ENCODE results near the gene HELQ. TPM values are rescaled to one million over a fixed set of nuclear protein-coding genes. Genes with fewer than 3 reads are reported as not detected.

HELQ gene
- total RNA-seq, 3 donors from 2014 or later (not counting 1 experiment from before 2014, with no cell fraction given) = 19.8 to 33.6 (median 29.9) TPM

DNA sequence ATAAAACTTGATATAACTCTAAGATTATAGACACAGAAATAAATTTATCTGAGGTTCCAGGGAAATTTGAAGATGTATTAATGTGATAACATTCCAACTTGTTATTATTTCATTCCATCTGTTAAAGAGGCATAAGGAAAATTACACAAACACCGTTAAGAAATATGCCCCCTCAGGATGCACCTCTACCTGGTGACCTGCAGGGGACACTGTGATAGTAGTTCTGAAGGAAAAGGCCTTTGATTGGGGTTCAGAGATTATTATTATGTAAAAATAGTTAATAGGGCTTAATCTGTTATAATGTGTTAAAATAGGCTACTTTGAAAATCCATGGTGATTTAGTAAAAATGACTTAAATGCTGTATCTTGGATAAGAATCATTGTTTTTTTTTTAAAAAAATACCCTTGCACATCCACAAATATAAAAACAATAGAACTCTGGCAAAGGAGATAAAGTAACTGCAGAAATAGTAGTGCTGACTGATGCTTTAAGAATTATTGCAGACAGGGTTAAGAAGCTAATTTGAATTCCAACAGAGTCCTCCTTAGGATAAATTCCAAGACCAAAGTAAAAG lies 35.3 kb upstream of the HELQ start:
- no CpG with 5 or more reads among the region's 1 CpG for WGBS (ENCODE audit: insufficient coverage)
- ATAC-seq (peak; percentile 67 to 90 (median 80)), DNase-seq (peak in 1 of 2 donors; percentile 72)
- H3K36me3 Mint-ChIP-seq = no peaks in the 10 kb centered on the region
- no peaks in the 10 kb centered on the region for H3K4me1 Mint-ChIP-seq
- H3K36me3 ChIP-seq (ENCODE audit: control insufficient read depth, insufficient read depth, low read length) = no peaks in the 10 kb centered on the region
- intact Hi-C loops (cut with micrococcal nuclease) = loop anchor here (1.0 kb wide), 1 partner anchor 149 kb away; no protein-coding TSS in a partner anchor
- no peaks in the 10 kb centered on the region for H3K9me3 Mint-ChIP-seq
- H3K4me3 Mint-ChIP-seq = no peak overlapping the region
- no peaks in the 10 kb centered on the region for H3K4me1 ChIP-seq (ENCODE audit: control insufficient read depth, insufficient read depth, low read length)
- no peaks in the 10 kb centered on the region for H3K9me3 ChIP-seq (ENCODE audit: control insufficient read depth, insufficient read depth, low read length)
- no peak overlapping the region for H3K27ac ChIP-seq (ENCODE audit: low read length)
- H3K27me3 Mint-ChIP-seq (ENCODE audit: low read depth in 2 of 2) = no peaks in the 10 kb centered on the region
- TF ChIP-seq, protein P1, sequence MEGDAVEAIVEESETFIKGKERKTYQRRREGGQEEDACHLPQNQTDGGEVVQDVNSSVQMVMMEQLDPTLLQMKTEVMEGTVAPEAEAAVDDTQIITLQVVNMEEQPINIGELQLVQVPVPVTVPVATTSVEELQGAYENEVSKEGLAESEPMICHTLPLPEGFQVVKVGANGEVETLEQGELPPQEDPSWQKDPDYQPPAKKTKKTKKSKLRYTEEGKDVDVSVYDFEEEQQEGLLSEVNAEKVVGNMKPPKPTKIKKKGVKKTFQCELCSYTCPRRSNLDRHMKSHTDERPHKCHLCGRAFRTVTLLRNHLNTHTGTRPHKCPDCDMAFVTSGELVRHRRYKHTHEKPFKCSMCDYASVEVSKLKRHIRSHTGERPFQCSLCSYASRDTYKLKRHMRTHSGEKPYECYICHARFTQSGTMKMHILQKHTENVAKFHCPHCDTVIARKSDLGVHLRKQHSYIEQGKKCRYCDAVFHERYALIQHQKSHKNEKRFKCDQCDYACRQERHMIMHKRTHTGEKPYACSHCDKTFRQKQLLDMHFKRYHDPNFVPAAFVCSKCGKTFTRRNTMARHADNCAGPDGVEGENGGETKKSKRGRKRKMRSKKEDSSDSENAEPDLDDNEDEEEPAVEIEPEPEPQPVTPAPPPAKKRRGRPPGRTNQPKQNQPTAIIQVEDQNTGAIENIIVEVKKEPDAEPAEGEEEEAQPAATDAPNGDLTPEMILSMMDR (IDR thresholded peaks at IDR 0.05) = peak; percentile 91
- H3K27ac Mint-ChIP-seq = no peak overlapping the region
- H3K27me3 ChIP-seq (ENCODE audit: control insufficient read depth, insufficient read depth, low read length) = no peaks in the 10 kb centered on the region
- no peak overlapping the region for H3K4me3 ChIP-seq (ENCODE audit: low read length)

DNA sequence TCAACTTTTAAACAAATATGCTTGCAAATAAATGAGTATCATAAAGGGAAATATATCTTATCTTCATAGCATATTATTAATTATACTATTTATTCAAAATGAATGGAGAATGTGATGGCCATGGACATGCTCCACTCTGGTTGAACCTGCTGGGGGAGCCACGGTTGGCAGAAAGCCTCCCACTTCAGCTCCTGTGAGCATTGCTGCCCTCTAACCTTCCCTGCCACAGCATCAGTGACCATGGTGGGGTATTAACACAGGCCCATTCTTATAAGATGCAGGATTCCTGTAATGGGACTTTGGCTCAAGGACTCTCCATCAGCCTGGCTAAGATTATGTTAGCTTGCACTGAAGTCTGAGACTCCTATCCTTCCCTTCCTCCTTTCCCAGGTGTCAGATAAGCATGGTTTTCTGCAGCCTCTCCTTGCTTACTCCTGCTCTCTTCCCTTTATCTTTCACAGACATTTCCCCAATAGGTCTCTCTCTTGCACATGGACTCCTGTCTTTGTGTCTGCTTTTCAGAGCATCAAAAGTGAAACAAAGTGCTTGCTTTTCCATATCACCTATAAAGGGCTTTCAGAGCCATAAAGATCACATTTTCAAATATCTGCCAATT lies 34.2 kb upstream of the HELQ start:
- Mint-ChIP-seq H3K9me3 (no peaks in the 10 kb centered on the region), H3K4me1 (peaks cover 5 to 6% of the 10 kb centered on the region in 2 donors), H3K4me3 (no peak overlapping the region), H3K27me3 (ENCODE audit: low read depth in 2 of 2) (no peaks in the 10 kb centered on the region), H3K36me3 (no peaks in the 10 kb centered on the region), H3K27ac (no peak overlapping the region)
- Histone ChIP-seq H3K4me3 (ENCODE audit: low read length) (no peak overlapping the region), H3K9me3 (ENCODE audit: control insufficient read depth, insufficient read depth, low read length) (no peaks in the 10 kb centered on the region), H3K27me3 (ENCODE audit: control insufficient read depth, insufficient read depth, low read length) (no peaks in the 10 kb centered on the region), H3K4me1 (ENCODE audit: control insufficient read depth, insufficient read depth, low read length) (peaks cover 3% of the 10 kb centered on the region), H3K36me3 (ENCODE audit: control insufficient read depth, insufficient read depth, low read length) (no peaks in the 10 kb centered on the region), H3K27ac (ENCODE audit: low read length) (no peak overlapping the region)
- WGBS (ENCODE audit: insufficient coverage) = 86% methylated on average over 1 of the region's 1 CpG
- DNase-seq = no peak
- TF ChIP-seq, protein P1 (IDR thresholded peaks at IDR 0.05) = no peak
- intact Hi-C loops (cut with micrococcal nuclease) = no loop called here
- no peak for ATAC-seq

DNA sequence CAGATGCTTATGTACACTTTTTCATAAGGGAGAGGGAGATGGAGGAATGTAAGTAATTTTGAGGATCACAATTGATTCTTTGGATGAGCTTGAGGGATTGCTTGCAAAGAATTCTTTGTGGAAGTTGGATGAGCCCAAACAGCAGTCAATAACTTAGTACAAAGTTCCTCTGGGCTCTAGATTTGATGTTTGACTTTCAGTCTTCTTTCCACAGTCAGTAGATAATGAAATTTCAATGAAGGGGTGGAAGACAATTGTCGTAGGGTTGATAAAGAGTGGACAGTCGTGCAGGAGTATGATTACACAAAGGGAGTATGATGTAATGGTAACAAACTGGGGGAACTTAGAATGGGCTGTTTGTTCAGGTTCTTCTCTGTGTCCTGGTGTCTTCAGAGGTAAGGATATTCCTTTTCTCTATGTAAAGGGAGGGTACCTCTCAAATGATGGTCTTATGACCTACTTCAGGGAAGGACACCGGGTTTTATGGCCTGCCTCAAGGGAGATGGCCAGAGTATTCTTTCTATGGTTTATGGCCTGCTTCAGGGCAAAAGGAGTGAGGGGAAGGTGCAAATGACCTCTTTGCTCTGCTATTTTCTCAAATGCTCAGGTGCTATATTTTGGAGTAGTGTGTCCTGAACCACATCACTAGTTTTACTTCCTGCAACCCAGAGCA lies 31.0 kb upstream of the HELQ start:
- WGBS (ENCODE audit: insufficient coverage) = 99% methylated on average over 3 of the region's 3 CpGs
- TF ChIP-seq, protein P1 (IDR thresholded peaks at IDR 0.05) = no peak
- H3K4me1 Mint-ChIP-seq = peaks cover 14 to 21% of the 10 kb centered on the region in 2 donors
- H3K4me1 ChIP-seq (ENCODE audit: control insufficient read depth, insufficient read depth, low read length) = peaks cover 11% of the 10 kb centered on the region
- intact Hi-C loops (cut with micrococcal nuclease) = no loop called here
- H3K27ac Mint-ChIP-seq = no peak overlapping the region
- no peak overlapping the region for H3K27ac ChIP-seq (ENCODE audit: low read length)
- ATAC-seq = no peak
- no peaks in the 10 kb centered on the region for H3K36me3 Mint-ChIP-seq
- H3K4me3 ChIP-seq (ENCODE audit: low read length) = no peak overlapping the region
- no peaks in the 10 kb centered on the region for H3K36me3 ChIP-seq (ENCODE audit: control insufficient read depth, insufficient read depth, low read length)
- no peaks in the 10 kb centered on the region for H3K27me3 Mint-ChIP-seq (ENCODE audit: low read depth in 2 of 2)
- no peaks in the 10 kb centered on the region for H3K9me3 Mint-ChIP-seq
- no peak for DNase-seq
- no peaks in the 10 kb centered on the region for H3K27me3 ChIP-seq (ENCODE audit: control insufficient read depth, insufficient read depth, low read length)
- H3K4me3 Mint-ChIP-seq = no peak overlapping the region
- no peaks in the 10 kb centered on the region for H3K9me3 ChIP-seq (ENCODE audit: control insufficient read depth, insufficient read depth, low read length)

Measured in natural killer cell (primary cell).